ENCODE measurements around the gene SORL1-AS1.

Gene SORL1-AS1

GRCh38 chr11:121451178-121451985 lies 1.4 kb downstream of the SORL1-AS1 start:
- DNase-seq, result no peak

DNA sequence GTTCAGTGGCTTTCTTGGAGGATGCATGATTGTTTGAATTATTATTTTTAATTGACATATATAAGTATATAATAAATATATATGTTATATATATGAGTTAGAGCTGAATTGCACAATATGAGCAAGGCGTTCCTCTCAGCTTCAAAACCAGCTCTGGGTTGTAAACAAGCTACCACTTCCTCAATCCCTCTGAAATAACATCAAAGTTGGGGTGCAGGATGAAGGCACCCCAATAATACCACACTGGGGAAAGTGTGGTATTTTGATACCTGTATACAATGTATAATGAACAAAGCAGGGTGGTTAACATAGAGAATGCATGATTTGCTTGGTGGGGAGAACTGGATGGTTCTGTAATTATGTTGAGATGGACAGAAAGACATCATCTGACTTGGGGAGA lies 2.4 kb downstream of the SORL1-AS1 start:
- DNase-seq, result no peak

DNA sequence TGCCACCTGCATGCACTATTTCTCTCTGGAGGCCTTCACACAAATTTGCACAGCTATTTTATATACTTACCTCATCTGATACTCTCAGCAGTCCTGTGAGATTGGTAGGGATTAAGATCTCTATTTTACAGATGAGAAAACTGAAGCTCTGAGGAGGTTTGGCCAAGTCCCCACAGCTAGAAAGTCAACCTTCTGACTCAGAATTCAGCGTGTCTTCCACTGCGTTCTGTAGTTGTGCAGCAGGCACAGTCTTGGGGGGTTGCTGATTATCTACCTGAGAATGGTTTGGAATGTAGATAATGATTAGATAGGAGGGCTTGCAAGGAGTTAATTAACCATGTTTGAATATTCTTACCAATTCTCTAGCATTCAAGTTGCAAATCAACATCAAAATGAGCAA lies 3.1 kb downstream of the SORL1-AS1 start:
- DNase-seq, result no peak

- no peak for DNase-seq
These were observed 3.6 kb downstream of the SORL1-AS1 start for GRCh38 chr11:121449123-121449522.

GRCh38 chr11:121448431-121448941 lies 4.3 kb downstream of the SORL1-AS1 start:
- no peak for DNase-seq

GRCh38 chr11:121448011-121448410 lies 4.8 kb downstream of the SORL1-AS1 start:
- DNase-seq, result no peak

- DNase-seq, result peak; percentile 70
These were observed 6.0 kb downstream of the SORL1-AS1 start for GRCh38 chr11:121446752-121447156.

DNA sequence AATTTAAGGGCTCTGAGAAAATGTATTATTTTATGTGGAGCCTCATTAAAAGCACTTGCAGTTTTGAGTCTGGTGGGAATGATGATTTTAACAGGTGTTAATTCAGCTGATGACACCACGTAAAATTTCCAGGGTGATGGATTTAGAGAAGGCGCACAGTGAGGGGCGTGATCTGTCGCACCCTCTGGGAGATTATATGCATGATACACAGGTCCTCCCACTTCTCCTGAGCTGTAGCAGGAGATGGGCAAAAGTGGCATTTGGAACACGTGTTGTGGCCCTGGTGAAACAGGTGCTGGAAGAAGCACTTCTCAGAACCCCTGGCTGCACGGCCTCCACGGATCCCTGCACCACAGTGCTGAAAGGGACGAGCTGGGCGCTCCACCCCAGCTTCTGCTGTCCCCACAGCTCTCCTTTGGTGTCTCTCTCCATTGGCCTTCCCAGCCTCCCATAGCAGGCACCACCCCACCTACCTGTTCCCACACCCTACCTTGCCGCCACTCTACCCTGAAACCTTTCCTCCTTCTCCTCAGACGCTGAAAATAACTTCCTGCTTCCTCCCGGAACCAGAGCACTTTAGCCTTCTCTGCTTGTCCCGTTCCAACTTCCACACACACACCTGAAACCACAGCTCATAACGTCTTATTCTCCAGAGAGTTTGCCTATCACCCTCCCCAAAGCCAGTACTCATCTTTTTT lies 7.5 kb downstream of the SORL1-AS1 start:
- DNase-seq, result no peak

DNA sequence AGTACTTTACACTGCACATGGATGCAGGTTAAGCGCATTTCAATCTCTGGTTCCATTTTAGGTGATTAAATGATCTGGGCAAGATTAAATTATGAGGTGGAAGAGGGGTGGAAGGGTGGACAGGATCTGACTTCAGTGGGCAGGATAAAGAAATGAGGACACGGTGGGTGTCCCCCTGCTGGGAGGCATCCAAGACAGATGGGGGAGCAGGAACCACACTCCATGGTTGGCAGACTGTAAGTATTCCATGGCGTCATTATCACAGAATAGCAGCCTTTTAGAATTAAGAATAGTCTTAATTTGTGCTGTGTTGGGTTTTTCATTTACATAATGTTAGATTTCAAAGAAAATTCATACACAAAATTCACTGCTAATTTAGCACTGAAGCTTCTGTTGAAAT lies 8.2 kb downstream of the SORL1-AS1 start:
- DNase-seq, result no peak

- no peak for DNase-seq
These were observed 9.0 kb downstream of the SORL1-AS1 start for GRCh38 chr11:121443688-121444275.

- no peak for DNase-seq
These were observed 11.2 kb downstream of the SORL1-AS1 start for GRCh38 chr11:121441521-121441920.

GRCh38 chr11:121439759-121440158 lies 13.0 kb downstream of the SORL1-AS1 start:
- DNase-seq, result no peak

DNA sequence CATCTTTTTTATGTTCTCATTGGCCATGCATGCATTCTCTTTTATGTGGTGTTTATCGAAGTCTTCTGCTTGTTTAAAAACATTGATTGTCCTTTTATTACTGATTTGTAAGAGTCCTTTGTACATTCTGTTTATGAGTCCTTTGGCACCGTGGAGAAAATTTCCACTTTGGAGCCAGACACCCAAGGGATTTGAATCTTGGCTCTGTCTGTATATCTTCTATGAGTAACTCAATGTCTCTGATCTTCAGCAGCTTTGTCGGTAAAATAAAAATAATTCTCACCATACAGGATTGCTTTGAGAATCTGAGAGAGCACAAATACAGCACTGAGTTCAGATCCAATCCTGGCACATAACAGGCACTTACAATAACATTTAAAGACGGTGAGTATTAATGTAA lies 13.4 kb downstream of the SORL1-AS1 start:
- no peak for DNase-seq

- DNase-seq, result no peak
These were observed 15.1 kb downstream of the SORL1-AS1 start for GRCh38 chr11:121437686-121438078.

GRCh38 chr11:121437018-121437685 lies 15.6 kb downstream of the SORL1-AS1 start:
- DNase-seq, result peak; percentile 54

DNA sequence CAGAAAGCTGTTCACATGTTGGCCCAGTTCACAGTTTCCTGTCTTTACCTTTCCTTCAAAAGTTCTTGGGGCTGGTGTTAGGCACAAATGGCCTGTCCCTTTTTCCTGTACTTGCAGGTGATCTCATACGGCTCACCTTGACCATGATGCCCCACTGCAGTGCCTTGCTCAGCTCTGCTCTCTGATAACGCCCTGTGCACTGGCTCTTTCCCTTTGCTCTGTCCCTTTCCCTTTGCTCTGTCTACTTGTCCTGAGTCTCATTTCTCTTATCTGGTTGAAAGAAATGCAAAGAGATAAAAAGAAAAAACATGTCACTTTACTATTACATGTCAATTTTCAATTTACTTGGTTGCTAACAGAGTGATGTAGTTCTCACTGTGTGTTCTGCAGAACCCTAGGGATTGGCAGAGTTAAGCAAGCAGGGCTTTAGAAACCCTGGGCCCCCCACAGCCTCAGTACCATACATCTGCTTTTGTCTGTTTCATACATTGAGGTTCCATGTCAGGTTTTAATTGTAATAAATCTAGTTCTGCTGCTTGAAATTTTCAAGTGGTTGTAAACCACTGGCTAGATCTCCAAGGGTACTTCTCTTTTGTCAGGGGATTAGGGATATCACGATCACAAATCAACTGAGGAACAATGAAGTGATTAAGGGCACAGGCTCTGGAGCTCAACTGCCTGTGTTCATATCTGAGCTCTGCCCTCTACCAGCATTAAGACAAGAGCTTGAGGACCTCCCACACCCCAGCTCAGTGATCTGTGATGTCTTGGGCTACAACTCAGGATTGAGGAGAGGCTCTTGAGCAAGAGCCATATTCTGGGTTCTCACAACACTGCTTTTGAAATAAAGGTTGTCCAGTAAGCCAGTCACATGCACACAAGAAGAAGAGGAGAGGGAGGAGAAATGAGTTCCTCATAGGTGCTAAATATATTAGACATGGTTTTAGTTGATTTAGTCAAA lies 16.9 kb downstream of the SORL1-AS1 start:
- DNase-seq, result no peak

GRCh38 chr11:121435132-121435531 lies 17.6 kb downstream of the SORL1-AS1 start:
- DNase-seq, result no peak

- no peak for DNase-seq
These were observed 20.8 kb downstream of the SORL1-AS1 start for GRCh38 chr11:121431820-121432526.

- DNase-seq, result no peak
These were observed 23.2 kb downstream of the SORL1-AS1 start for GRCh38 chr11:121429556-121429955.

GRCh38 chr11:121427400-121427744 lies 25.4 kb downstream of the SORL1-AS1 start:
- no peak for DNase-seq
